Gastrocnemius medialis (tissue), 4 donors: ENCODE measurements around the gene MALL.
"Not testable (repeated sequence)": the region's sequence is repeated elsewhere in the genome, so short reads cannot be mapped to it uniquely, and the experiment has no call there.

ENCODE experiments used
- CTCF ChIP-seq, 5 experiments: fragments of 450-650 bp in 3 of 5; fragments of 200-600 bp in 2 of 5; sonication (generic) in 2 of 5; IDR thresholded peaks in 4 of 5; conservative IDR thresholded peaks in 1 of 5; 1 replicate in 4 of 5; 2 replicates in 1 of 5; pipeline ENCODE4 v1.5.1; 2016 to 2019; ENCODE audit warnings: antibody characterized with exemption in 5 of 5, mild to moderate bottlenecking in 3 of 5, moderate library complexity in 3 of 5
- POLR2A ChIP-seq, 2 donors: fragments of 450-650 bp; IDR thresholded peaks; one replicate each; pipeline ENCODE4 v1.6.1; 2017; ENCODE audit warnings: antibody characterized with exemption in 2 of 2, mild to moderate bottlenecking in 2 of 2, moderate library complexity in 2 of 2

DNA sequence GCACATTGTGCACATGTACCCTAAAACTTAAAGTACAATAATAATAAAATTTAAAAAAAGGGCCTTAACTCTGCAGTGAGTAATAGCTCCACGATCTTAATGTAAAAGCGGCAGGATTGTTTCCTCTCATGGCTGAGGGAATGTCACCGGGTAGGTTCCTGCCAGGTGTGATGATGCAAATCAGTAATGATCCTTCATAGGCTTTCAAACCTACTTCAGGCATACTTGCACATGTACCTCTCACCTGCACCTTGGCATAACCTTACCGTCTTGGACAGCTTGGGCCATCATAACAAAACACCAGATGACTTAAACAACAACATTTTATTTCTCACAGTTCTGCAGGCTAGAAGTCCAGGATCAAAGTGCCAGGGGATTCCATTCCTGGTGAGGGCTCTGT is 39.7 kb downstream of the MALL start:
- not testable (repeated sequence) for TF ChIP-seq CTCF (IDR thresholded peaks at IDR 0.05 in 4 of 5, conservative IDR thresholded peaks at IDR 0.05 in 1 of 5); POLR2A (IDR thresholded peaks at IDR 0.05)
